Vagina (tissue), 2 donors: ENCODE data around the gene BARX2.

Source experiments
- CTCF ChIP-seq, 3 experiments: fragments of 450-650 bp in 2 of 3; fragments of 200-600 bp in 1 of 3; sonication (generic) in 1 of 3; IDR thresholded peaks; one replicate each; pipeline ENCODE4 v1.5.1; 2017 to 2019; ENCODE audit warnings: antibody characterized with exemption in 3 of 3, mild to moderate bottlenecking in 2 of 3, moderate library complexity in 2 of 3
- POLR2A ChIP-seq, 2 donors: fragments of 450-650 bp; IDR thresholded peaks; one replicate each; pipeline ENCODE4 v1.6.1; 2017; ENCODE audit warnings: antibody characterized with exemption in 2 of 2, mild to moderate bottlenecking in 2 of 2, moderate library complexity in 2 of 2

GRCh38 chr11:129451524-129451923, 75.9 kb downstream of the BARX2 start:
- TF ChIP-seq CTCF (IDR thresholded peaks at IDR 0.05), result no peak
- TF ChIP-seq POLR2A (IDR thresholded peaks at IDR 0.05), result no peak
